Type B pancreatic cell (in vitro differentiated cells): ENCODE measurements around the gene CDH1. TPM values are rescaled to one million over a fixed set of nuclear protein-coding genes. Genes with fewer than 3 reads are reported as not detected.

Source experiments
- DNase-seq: peaks from one replicate; pipeline ENCODE4 v3.0.0; 2021; ENCODE audit warnings: mixed read lengths; ENCODE audit not compliant: unreplicated experiment; ENCODE audit errors: extremely low spot score
- H3K27ac Mint-ChIP-seq: 2 replicates; pipeline ENCODE4 v1.8.0; 2021; ENCODE audit warnings: mild to moderate bottlenecking, mixed read lengths
- H3K27me3 Mint-ChIP-seq: 2 replicates; pipeline ENCODE4 v1.8.0; 2021; ENCODE audit warnings: mixed read lengths
- H3K36me3 Mint-ChIP-seq: 2 replicates; pipeline ENCODE4 v1.8.0; 2021; ENCODE audit warnings: mixed read lengths
- H3K4me1 Mint-ChIP-seq: one replicate; pipeline ENCODE4 v1.8.0; 2021; ENCODE audit warnings: mixed read lengths; ENCODE audit not compliant: unreplicated experiment
- H3K4me3 Mint-ChIP-seq: 2 replicates; pipeline ENCODE4 v1.8.0; 2021; ENCODE audit warnings: mild to moderate bottlenecking, mixed read lengths
- H3K9me3 Mint-ChIP-seq: 2 replicates; pipeline ENCODE4 v1.8.0; 2021; ENCODE audit warnings: mixed read lengths
- total RNA-seq: library from RNA; stranded (reverse); gene quantifications from 2 replicates; pipeline ENCODE4 v1.2.1, GENCODE V29; 2021; ENCODE audit warnings: low replicate concordance
- TF ChIP-seq, protein P1 (sequence below): fragments of 200-600 bp; sonication (generic); conservative IDR thresholded peaks from 2 replicates; pipeline ENCODE4 v1.5.0; 2021; ENCODE audit warnings: antibody characterized with exemption, mild to moderate bottlenecking

Gene CDH1
- total RNA-seq, 1 donor from 2014 or later: 190 TPM

DNA sequence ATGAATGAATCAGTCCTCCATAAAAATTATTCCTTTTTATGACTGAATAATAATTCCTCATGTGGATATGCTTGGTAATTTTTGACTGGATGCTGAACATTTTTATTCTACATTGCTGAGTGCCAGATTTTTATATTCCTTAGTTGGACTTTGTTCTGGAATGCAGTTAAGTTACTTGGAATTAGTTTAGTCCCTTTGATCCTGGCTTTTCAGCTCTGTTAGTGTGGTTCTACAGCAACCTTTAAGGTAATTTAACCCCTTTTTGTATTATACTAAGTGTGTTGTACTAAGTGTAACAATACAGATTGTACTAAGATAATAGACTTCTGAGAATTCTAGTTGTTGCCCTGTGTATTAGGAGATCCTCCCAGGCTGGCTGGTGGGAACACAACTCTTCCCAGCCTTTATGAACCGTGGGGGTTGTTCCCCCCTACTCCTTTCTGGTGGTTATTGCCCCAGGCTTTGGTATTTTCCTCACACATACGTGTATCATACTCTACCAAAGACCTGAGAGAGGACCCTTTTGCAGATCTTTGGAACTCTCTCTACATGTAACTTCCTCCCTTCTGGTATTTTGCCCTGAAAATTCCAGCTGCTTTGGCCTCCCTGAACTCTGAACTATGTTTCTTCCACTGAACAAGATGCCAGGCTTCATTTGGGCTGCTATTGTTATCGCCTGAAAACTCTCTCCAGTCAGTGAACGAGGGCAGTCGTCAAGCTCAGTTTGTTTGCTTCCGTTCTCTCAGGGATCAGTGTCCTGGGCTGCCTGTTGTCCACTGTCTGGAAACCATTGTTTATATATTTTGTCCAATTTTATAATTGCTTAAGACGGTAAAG is 136.8 kb downstream of the CDH1 start:
- H3K9me3 Mint-ChIP-seq: no peaks in the 10 kb centered on the region
- no peak overlapping the region for H3K27ac Mint-ChIP-seq
- DNase-seq: no peak
- no peaks in the 10 kb centered on the region for H3K27me3 Mint-ChIP-seq
- no peaks in the 10 kb centered on the region for H3K4me1 Mint-ChIP-seq
- TF ChIP-seq, protein P1, sequence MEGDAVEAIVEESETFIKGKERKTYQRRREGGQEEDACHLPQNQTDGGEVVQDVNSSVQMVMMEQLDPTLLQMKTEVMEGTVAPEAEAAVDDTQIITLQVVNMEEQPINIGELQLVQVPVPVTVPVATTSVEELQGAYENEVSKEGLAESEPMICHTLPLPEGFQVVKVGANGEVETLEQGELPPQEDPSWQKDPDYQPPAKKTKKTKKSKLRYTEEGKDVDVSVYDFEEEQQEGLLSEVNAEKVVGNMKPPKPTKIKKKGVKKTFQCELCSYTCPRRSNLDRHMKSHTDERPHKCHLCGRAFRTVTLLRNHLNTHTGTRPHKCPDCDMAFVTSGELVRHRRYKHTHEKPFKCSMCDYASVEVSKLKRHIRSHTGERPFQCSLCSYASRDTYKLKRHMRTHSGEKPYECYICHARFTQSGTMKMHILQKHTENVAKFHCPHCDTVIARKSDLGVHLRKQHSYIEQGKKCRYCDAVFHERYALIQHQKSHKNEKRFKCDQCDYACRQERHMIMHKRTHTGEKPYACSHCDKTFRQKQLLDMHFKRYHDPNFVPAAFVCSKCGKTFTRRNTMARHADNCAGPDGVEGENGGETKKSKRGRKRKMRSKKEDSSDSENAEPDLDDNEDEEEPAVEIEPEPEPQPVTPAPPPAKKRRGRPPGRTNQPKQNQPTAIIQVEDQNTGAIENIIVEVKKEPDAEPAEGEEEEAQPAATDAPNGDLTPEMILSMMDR: no peak
- peaks cover 13% of the 10 kb centered on the region for H3K36me3 Mint-ChIP-seq
- H3K4me3 Mint-ChIP-seq: no peak overlapping the region

DNA sequence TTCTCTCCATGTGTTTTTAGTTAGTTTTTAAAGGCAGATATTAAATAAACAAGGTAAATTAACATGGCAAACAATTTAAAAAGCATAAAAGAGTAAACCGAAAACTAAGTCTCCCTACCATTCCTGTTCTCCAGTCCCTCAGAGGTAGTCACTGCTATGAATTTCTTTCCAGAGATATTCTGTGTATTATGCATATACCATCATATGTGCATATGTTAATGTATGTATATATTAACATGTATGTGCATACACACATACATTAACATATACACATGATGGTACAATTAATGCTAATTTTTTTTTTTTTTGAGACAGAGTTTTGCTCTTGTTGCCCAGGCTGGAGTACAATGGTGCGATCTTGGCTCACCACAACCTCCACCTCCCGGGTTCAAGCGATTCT is 138.8 kb downstream of the CDH1 start:
- no peak for DNase-seq
- Mint-ChIP-seq H3K27me3 (no peaks in the 10 kb centered on the region), H3K4me1 (no peaks in the 10 kb centered on the region), H3K4me3 (no peak overlapping the region), H3K36me3 (peaks cover 17% of the 10 kb centered on the region), H3K9me3 (no peaks in the 10 kb centered on the region), H3K27ac (no peak overlapping the region)
- TF ChIP-seq, protein P1: no peak

DNA sequence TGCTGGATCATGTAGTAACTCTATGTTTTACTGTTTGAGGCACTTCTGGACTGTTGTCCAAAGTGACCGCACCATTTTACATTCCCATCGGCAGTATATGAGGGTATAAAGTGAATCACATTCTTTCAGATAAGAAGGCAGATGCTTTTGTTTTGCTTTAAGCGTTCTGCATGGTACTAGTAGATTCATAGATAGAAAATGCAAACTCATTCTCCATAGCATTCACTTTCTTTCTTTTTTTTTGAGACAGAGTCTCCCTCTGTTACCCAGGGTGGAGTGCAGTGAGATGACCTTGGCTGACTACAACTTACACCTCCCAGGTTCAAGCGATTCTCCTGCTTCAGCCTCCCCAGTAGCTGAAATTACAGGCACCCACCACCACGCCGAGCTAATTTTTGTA is 146.6 kb downstream of the CDH1 start:
- Mint-ChIP-seq H3K4me1 (peaks cover 19% of the 10 kb centered on the region), H3K4me3 (no peak overlapping the region), H3K27ac (no peak overlapping the region), H3K9me3 (no peaks in the 10 kb centered on the region), H3K36me3 (peaks cover 4% of the 10 kb centered on the region), H3K27me3 (no peaks in the 10 kb centered on the region)
- TF ChIP-seq, protein P1: no peak
- DNase-seq: no peak

DNA sequence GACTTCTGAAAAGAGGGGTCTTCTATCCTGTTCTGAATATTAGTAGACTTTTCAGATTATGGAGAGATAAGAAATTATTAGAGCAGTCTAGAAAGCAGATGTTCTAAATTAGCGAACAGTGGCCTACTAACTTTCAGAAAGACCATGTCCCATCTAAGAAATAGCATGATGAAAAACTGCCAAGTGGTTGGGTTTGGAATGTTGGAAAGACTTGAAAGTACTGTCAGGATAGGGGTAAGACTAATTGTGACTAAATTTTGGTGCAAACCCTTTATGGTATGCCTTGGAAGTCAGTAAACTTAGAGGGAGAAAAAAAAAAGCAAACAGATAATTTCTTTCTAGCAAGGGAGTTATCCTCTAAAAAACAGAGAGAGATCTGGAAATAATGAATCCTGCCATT is 147.3 kb downstream of the CDH1 start:
- TF ChIP-seq, protein P1: no peak
- H3K36me3 Mint-ChIP-seq: peaks cover 4% of the 10 kb centered on the region
- no peak for DNase-seq
- H3K27me3 Mint-ChIP-seq: no peaks in the 10 kb centered on the region
- H3K4me1 Mint-ChIP-seq: peaks cover 19% of the 10 kb centered on the region
- no peak overlapping the region for H3K4me3 Mint-ChIP-seq
- no peak overlapping the region for H3K27ac Mint-ChIP-seq
- no peaks in the 10 kb centered on the region for H3K9me3 Mint-ChIP-seq

Other genes with a start within 250 kb of the CDH1 start
- 21.8 and 44.7 TPM in 2 replicates for gene ZFP90, start 198.0 kb upstream of the CDH1 start, total RNA-seq
- 35.5 and 53.5 TPM in 2 replicates for gene CDH3, start 92.0 kb upstream of the CDH1 start, total RNA-seq
- 5.0 and 13.0 TPM in 2 replicates for gene TANGO6, start 106.2 kb downstream of the CDH1 start, total RNA-seq